GM21447 (cell line): Measurements from ENCODE around the gene KRCC1.

Experiments used
- ATAC-seq: cut with Tn5 transposase; IDR thresholded peaks from one replicate; pipeline ENCODE4 v1.9.1; 2021; ENCODE audit not compliant: unreplicated experiment

Gene KRCC1

DNA sequence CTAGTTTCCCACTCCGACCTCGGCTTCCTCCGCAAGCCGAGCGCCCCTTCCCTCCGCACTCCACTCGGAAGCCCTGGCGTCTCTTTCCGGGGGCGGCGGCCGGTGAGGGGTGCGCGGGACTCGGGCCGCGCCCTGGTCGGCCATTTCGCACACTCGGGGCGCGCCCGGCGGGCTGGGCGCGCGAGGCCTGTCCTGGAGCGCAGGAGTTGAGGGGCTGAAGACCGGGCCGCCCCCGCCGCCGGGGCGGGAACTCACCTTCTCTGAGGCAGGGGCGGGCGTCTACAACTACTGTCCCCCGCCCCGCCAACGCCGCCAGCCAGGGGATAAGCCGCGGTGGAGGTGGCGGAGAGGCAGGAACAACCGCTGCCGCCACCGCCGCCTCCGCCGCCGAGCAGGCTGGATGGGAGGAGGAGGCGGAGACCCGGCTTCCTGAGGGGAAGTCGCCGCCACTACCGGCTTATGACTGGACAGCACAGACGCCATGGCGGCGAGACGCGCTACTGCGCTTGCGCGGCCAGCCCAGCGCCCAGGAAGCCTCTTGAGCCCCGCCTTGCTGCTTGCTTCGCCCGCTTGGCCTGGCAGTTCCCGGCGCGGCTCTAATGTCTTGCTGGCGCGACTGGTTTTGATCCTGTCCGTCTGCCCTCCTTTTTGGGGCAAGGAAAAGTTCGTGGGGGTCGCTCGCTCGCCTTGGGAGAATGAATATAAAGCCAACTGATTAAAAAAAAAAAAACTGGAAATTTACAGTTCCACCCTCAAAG lies at the start of gene KRCC1:
Gene KRCC1 (minus strand): TSS at position 413 of the 758 bp plus-strand sequence. CDS start 27,220 bp downstream, outside the sequence.
- peak; percentile 90 for ATAC-seq

DNA sequence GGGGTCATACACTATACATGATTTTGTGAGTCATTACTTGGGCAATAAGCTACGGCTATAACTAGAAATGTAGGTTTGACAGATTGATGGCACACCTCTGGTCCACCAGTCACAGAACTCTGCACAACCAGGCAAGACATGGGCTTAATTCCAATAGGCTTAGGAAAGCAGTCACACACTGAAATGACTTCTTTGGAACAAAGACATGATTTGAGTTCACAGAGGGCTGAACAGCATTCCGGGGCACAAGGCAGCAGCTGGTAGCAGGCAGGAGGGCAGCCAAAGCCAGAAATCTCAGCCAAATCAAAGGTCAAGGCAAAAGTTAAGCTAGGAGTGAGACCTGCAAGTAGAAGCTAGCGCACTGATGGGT lies 44.9 kb upstream of the KRCC1 start:
- no peak for ATAC-seq

DNA sequence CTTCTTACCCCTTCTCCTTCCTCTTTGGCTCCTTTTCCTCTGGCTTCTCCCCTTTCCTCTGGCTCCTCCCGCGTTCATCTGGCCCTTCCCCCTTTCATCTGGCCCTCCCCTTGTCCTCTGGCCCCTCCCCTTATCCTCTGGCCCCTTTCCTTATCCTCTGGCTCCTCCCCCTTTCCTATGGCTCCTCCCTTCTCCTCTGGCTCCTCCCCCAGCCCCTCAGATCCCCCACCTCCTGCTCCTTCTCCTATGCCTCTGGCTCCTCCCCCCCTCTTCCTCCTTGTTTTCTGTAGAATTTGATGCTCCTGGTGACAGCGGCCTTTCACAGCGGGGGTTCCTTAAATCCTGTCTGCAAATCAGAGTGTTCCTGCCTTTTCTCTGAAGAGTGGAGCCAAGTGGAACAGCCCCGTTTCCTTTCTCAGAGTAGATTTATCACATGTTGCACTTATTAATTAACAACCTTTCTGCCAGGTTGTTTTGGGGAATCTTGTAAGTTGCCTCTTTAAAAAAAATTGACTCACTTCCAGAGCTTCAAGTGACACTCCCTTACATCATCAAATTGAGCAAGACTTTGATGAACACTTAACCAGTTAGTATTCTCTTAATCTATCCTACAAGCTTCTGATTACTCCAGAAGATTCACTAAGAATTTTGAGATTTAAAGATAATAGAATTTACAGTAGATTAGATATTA lies 44.4 kb upstream of the KRCC1 start:
- ATAC-seq, result no peak

DNA sequence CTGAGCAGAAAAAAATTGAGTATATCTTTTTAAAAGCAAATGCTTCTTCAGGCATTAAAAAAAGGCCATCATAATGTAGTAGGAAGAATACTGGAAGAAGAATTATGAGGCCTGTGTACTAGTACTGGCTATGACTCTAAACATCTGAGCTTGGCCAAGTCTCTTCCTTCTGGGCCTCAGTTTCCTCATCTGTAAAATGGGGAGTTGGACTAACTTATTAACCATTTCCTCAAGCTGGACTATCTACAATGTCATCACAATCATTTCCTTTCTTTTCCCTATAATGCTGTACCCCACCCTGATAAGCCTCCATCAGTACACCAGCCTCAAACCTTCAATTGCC lies 42.9 kb upstream of the KRCC1 start:
- ATAC-seq, result no peak

DNA sequence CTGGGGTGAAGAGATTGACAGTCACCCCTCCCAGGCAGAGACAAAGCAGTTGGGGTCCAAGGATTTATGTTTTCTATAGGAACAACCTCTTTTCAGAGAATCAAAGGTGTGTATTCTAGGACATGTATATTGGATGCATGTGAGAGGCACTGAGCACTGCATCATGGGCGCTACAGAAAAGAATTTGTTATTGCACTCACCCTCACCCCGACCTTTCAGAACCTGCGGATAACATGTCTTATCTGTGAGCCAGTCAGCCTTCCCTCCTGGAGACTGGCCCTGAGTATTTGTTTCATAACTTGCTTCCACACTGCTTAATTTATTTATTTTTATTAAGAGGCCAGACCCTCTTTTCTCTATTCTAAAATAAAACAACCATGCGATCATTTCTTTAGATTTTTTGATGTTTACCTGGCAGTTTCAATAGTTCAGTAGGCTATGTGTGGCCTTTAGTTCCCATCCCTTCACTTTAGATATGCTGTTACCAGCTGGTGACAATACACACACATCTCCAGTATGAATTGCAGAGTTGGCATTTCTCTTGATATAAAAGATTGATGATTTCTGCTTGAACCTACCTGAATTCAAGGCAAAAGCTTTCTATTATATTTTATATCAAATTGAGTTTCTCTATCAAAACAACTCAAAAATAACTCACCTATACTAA lies 42.4 kb upstream of the KRCC1 start:
- ATAC-seq, result no peak

DNA sequence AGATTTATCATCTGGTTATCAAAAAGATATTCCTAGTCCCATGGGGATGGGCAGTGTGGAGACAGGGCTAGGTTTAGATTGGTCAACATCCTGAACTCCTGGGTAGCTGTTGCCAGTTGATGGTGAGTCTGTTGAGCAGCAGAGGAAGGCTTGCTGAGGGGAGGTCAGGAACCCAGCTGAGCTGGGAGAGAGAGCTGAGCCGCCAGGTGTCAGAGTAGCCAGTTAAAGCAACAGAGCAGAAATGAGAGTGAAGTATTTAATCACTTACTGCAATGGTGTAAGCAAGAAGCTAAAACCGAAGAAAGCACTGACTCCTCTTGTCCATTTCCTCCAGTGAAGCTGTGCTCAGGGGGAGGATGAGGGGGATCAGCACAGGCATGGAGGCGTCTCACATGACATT lies 41.6 kb upstream of the KRCC1 start:
- ATAC-seq, result no peak

DNA sequence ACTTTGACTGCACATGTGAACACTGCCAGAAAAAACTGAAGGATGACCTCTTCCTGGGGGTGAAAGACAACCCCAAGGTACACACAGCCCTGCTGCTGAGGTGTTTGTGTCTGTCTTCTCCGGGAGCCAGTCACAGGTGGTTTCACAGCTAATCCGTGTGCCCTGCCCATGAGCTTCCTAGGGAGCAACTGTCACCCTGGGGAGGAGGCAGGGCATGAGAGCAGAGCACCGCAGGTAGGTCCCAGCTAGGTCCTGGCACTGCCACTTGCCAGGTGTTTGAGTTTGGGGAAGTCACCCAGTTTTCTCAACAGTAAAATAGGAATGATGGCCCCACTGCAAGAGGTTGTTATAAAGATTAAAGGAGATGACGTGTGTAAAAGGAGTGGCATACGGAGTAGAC lies 41.1 kb upstream of the KRCC1 start:
- ATAC-seq, result no peak

DNA sequence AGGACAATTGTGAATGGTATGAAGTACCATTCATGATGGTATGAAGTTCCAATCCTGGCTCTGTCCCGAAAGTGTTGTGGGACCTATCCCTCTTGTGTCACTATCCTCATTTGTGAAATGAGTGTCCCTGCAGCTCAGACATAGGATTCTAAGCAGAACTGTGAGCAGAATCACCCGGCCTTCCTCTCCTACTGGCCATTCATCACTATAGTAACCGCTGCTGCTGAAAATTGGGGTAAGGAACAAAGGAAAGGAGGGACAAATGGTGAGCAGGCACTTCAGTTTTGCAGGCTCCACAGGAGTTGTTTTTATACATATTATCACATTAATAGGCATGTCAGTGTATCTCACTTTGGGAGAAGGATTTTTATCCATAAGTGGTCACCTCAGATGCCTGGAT lies 39.4 kb upstream of the KRCC1 start:
- no peak for ATAC-seq

DNA sequence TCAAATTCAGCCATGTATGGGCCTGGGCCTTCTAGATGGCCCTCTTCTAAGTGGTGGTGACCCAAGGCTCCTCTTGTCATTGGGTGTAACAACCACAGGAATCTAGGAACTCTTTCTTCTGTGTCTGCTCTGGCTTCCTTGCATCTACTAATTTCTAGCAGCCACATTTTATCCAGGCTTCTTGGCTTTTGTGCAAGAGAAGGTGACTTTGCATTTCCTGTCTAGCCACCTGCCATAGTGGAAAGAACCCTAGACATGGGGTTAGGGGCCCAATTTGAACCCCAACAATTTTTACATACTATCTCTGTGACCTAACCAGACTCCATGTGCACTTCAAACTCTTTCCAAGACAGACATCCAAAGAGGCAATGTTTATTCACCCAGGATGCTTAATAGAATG lies 37.2 kb upstream of the KRCC1 start:
- ATAC-seq, result no peak

DNA sequence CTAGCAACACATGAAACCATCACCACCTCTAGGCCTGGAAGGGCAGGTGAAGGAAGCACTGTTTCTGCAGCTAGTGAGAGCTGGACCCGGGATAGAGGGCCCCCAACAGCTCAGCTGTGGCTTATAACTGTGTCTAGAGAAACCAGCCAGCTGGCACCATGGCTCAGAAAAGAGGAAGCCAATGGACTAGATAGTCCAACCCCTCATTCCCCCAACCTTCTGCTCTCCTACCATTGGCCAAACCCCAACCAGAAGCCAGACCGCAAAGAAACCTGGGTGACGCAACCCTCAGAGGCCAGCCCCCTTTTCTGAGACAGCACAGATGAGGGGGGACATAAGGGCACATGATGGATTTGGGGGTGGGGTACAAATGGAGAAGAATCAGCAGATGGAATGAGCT lies 36.4 kb upstream of the KRCC1 start:
- no peak for ATAC-seq

DNA sequence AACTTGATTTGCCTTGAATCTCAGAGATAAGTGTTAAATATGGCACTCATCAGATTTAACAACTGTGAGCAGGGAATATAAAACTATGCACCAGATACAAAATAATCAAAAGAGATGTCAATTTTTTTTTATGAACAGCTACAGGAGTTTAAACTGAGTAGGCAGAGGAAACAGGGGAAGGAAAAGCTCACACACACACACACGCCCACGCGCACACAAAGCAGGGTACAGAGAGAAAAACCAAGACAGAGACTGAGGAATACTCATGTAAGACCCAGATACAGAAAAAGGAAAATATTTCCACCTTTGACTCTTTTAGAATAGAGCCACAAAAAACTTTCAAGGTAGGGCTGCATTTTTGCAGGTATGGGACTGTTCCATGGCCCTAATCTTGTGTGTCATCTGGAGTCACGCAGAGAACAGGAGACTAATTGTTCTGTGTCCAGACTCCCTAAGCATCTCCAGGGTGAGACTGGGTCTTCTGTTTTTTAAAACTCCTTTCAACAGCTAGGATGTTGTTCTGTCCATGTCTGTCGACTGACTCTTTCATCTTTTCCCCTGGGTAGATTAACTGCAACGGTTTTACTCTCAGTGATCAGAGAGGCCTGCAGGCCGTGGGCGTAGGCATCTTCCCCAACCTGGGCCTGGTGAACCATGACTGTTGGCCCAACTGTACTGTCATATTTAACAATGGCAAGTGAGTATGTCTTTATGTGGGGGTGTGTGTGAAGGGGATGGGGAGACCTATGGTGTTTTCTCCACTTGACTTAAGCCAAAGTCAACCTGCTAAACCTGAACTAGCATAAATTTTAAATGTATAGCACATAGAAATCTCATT lies 35.1 kb upstream of the KRCC1 start:
- ATAC-seq, result no peak

DNA sequence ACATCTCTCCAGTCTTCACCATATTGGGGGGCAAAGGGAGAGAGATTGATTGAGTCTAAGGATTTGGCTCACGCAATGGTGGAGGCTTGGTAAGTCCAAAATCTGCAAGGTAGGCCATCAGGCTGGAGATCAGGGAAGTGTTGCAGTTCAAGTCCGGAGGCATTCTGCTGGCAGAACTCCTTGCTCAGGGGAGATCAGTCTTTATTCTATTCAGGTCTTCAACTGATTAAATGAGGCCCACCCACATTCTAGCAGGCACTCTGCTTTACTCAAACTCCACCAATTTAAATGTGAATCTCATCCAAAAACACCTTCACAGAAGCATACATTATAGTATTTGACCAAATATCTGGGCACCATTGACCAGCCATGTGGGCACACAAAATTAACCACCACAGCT lies 33.4 kb upstream of the KRCC1 start:
- ATAC-seq, result no peak

DNA sequence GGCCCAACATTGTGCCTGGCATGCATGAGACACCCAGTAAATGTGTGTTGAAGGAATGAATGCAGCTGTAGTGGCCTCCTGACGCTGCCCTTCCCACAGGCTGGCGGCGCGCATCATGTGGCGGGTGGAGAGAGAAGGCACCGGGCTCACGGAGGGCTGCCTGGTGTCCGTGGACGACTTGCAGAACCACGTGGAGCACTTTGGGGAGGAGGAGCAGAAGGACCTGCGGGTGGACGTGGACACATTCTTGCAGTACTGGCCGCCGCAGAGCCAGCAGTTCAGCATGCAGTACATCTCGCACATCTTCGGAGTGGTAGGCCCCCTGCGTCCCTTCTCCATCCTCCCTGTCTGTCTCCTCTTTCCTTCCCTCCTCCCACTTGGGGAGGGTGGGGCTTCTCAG lies 32.2 kb upstream of the KRCC1 start:
- ATAC-seq, result no peak

DNA sequence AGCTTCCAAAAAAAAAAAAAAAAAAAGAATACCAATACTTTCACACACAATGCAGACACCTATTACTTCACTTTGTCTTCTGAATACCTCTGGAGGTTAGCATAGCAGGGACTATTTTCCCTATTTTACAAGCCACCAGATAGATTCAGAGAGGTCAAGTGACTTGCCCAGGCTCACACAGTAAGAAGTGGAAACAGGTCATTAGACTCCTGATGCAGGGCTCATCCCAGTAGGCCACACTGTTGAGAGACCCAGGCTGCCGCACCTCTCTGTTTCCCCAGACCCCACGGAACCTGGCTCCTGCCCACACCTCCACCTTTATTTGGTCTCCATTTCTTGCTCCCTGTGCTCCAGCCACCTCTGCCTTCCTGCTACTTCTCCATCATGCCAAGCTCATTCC lies 31.5 kb upstream of the KRCC1 start:
- no peak for ATAC-seq

DNA sequence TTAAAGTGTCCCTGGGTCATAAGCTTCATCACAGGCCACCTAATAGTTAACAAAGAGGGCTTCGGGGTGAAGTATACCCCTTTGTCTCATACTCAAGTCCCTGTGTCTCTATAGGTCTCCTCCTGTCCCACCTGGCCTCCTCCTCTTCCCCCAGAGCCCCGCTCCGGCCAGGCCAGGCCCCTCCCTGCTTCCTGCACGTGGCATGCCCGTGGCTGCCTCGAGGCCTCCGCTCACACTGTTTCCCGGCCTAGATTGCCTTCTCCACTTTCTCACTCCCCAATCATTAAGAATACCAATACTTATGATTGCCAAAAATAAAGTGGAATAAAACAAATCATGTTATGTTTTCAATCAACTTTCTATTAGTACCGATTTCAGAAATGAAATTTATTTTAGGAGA lies 30.8 kb upstream of the KRCC1 start:
- no peak for ATAC-seq

DNA sequence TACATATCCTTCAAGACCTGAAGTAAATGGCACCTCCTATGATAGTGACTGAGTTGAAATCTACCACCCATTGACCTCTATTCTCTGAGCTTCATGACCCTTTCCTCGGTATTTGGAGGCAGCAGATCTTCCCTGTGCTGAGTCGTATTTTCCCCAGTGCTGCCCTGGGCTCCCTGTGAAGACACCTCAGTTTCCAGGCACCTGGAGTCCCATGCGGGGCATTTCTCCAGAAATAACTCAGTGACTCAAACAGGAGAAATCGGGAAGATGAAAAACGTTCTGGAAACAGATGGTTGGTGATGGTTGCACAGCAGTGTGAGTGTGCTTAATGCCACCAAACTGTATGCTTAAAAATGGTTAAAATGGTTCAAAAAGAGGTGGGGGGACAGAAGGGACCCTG lies 30.0 kb upstream of the KRCC1 start:
- ATAC-seq, result no peak

DNA sequence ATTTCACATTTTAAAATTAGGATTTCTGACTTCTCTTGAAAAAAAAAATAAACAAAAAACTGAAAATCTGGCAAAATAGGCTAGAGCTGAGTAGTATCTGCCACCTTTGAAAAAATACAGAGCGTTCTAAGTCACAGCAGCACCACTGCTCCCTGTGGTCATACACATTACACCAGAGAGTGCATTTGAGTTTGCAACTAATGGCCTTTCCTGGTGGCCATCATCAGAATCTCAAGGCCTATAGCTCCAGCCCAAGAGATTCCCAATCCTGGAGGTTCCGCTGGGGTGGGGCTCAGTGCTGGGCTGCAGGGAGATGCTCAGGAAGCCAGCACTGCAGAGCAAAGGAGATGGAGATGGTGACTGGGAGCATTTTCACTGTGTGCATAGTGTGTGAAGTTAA lies 29.5 kb upstream of the KRCC1 start:
- ATAC-seq, result no peak

DNA sequence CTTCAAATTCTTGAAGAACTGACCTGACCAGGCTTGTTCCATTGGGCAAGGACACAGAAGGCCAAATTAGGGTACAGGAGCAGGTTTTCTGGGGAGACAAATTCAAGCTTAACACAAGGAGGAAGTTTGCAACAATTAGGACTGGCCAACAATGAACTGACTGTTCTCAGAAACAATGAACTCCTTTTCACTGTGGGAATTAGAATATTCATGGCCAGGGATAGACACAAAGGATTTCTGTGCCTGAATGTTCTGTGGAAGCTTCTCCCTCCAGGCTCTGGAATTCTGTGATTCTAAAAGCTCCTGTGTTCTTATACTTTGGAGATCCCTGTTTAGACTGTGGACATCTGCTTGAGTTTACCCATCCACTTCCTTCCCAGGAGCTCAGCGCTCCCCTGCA lies 27.2 kb upstream of the KRCC1 start:
- no peak for ATAC-seq

DNA sequence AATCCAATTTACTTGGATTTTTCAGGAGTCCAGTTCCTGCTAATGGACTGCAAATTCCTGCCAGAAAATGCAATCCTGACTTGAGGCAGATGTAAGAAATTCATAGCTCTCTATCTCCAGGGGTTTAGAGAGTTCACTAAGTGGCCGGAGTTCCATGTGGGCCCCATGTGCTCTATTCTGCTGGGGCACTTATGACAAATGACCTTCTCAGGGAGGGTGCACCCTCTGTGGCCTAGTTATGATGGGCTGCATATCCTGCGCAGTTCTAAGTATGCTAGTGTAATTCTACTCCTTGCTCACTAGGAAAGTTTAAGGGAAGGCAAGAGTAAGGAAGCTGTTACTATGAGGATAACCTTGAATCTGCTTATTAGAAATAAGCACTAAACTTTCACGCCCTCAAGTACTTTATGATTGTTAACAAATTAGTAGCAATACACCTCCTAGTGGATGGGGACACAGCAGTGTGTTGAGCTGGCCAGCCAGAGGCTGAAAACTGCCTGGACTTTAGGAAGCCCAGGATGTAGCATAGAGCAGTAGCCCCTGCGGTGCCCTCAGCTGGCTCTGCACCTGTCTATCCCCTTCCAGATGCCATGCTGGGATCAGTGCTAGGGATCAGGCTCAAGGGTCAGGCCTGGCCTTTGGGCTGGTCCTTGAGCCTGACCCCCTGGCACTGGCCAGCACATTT lies 26.5 kb upstream of the KRCC1 start:
- ATAC-seq, result no peak

DNA sequence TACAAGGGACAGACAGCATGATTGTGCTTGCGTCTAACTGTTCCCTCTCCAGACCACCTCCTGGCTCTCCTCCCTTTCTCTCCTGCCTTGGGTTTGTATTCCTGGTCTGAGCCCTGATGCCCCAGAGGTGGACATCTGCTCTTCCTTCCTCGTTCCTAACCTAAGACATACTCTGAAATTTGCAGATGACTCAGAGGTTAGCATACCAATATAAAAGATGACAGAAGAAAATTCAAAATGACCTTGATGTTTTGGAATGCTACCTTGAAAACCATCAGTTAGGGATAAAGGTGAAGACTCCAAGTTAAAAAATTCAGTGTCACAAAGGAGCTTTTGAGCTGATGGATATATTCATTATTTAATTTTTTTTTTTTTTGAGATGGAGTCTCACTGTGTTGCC lies 25.0 kb upstream of the KRCC1 start:
- no peak for ATAC-seq

DNA sequence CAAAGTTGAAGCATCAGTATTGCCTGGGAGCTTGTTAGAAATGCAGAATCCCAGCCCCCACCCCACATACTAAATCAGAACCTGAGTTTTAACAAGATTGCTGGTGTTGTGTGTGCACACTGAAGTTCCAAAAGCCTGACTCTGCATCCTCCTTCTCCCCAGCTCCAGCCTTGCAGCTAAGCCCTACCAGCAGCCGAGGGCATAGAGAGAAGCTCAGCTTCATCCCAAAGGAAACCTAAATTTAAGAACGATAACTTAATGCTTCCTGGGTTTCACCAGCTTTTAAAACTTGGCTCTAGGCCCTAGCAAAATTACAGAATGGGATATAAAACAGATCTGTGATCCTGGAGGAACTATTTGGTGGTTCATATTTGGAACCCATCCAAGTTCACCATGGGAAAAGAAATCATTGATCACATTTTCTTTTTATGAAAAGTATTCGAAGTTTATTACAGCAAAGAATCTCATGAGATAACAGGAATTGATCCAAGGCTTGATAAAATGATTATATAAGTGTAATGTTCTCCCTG lies 23.1 kb upstream of the KRCC1 start:
- ATAC-seq, result no peak
